ENCODE results near the gene ACCSL.

DNA sequence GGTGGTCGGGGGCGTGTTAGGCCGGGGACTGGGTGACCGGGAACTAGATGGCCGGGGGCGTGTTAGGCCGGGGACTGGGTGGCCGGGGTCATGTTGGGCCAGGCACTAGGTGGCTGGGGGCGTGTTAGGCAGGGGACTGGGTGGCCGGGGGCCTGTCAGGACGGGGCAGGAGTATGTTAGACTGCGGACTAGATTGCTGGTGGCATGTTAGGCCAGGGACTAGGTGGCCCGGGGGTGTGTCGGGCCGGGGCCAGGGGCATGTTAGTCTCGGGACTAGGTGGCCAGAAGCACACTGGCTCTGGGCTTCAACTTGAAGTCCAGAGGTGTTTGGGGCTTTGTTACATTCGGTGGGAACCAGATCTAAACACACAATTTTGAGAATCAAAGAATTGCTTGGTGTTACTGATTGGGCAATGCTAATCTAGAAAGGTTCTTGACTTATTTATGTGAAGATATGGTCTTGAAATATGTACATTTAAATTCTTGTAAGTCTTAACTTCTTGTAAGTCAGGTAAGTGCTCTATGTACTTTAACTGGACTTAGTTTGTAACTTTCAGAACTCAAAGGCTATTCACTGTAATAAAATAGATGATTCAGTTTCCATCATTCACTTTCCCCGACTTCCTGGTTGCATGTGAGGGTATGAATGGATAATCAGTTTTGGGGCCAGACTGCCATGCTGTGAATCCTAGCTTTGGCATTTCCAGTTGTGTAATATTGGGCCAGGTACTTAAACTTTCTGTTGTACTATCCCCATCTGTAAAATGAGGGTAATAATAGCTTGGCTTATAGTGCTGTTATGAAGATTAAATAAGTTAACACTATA lies 48.8 kb downstream of the ACCSL start:
- TF ChIP-seq, protein P1, sequence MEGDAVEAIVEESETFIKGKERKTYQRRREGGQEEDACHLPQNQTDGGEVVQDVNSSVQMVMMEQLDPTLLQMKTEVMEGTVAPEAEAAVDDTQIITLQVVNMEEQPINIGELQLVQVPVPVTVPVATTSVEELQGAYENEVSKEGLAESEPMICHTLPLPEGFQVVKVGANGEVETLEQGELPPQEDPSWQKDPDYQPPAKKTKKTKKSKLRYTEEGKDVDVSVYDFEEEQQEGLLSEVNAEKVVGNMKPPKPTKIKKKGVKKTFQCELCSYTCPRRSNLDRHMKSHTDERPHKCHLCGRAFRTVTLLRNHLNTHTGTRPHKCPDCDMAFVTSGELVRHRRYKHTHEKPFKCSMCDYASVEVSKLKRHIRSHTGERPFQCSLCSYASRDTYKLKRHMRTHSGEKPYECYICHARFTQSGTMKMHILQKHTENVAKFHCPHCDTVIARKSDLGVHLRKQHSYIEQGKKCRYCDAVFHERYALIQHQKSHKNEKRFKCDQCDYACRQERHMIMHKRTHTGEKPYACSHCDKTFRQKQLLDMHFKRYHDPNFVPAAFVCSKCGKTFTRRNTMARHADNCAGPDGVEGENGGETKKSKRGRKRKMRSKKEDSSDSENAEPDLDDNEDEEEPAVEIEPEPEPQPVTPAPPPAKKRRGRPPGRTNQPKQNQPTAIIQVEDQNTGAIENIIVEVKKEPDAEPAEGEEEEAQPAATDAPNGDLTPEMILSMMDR (IDR thresholded peaks at IDR 0.05), result no peak
- no peak for TF ChIP-seq POLR2A (IDR thresholded peaks at IDR 0.05)

Data from adrenal gland (tissue), 5 donors.